RWPE1 (cell line): ENCODE results near the gene HLA-E.
"Not testable (repeated sequence)": the region's sequence is repeated elsewhere in the genome, so short reads cannot be mapped to it uniquely, and the experiment has no call there.

Source experiments
- CTCF ChIA-PET: fragments of 350-600 bp; sonication (Branson Sonifier 250); formaldehyde crosslinking; extraction: SDS; loops from one replicate; lab custom pipeline; 2021; lab: Yijun Ruan, JAX
- POLR2A ChIA-PET: fragments of 400-600 bp; formaldehyde crosslinking; extraction: SDS; loops from one replicate; lab custom pipeline; 2020; ENCODE audit warnings: antibody characterized with exemption; ENCODE audit not compliant: low non-redundant PET; lab: Yijun Ruan, JAX
- DNase-seq: peaks from one replicate; pipeline ENCODE4 v3.0.0; 2012; ENCODE audit warnings: low spot score
- H3K27ac ChIP-seq: fragments of 450-650 bp; 2 replicates; pipeline ENCODE4 v1.5.1; 2017
- TF ChIP-seq, protein P1 (sequence below): fragments of 450-650 bp; conservative IDR thresholded peaks from 2 replicates; pipeline ENCODE4 v1.5.1; 2017; ENCODE audit warnings: low read depth, mild to moderate bottlenecking

Gene HLA-E

DNA sequence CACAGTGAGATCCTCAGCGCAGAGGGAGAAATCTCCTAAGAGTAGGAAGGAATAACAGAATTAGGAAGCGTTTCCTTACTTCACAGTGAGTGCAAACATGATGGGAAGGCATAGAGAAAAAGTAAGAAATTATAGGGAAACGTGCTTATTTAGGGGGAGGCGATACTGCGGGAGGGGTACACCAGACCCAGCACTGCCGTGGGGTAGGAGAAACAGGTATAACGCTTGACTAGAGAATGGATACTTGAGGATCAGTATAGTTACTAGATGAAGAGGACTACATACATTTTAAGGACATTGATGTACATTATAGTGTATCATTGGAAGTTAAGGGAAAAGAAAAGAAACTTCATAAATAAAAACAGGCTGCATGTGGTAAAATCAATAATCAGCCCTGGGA is 26.8 kb upstream of the HLA-E start:
- no peak overlapping the region for H3K27ac ChIP-seq
- TF ChIP-seq, protein P1, sequence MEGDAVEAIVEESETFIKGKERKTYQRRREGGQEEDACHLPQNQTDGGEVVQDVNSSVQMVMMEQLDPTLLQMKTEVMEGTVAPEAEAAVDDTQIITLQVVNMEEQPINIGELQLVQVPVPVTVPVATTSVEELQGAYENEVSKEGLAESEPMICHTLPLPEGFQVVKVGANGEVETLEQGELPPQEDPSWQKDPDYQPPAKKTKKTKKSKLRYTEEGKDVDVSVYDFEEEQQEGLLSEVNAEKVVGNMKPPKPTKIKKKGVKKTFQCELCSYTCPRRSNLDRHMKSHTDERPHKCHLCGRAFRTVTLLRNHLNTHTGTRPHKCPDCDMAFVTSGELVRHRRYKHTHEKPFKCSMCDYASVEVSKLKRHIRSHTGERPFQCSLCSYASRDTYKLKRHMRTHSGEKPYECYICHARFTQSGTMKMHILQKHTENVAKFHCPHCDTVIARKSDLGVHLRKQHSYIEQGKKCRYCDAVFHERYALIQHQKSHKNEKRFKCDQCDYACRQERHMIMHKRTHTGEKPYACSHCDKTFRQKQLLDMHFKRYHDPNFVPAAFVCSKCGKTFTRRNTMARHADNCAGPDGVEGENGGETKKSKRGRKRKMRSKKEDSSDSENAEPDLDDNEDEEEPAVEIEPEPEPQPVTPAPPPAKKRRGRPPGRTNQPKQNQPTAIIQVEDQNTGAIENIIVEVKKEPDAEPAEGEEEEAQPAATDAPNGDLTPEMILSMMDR: no peak
- ChIA-PET CTCF (interaction anchor here (1.3 kb wide), 1 partner anchor 9 kb away, joined by 4 read pairs; no protein-coding TSS in a partner anchor), POLR2A (no interaction called here)
- DNase-seq: no peak

DNA sequence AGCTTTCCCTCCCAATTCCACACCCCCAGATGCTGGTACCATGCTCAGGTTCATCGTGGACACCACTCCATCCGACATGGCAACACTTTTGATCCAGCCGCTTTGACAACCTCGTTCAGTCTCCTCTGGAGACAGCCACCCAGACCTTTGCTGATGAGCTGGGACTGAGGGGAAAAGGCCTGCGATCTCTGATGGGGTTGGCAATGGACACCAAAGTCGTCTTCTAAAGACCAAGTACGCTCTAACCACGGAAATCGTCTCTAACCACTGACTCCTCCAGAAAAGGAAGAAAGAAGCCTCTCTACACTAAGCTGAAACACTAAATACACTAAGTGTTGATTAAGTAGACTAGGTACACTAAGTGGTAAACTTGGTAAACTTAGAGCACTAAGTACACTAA is 26.1 kb upstream of the HLA-E start:
- POLR2A ChIA-PET: no interaction called here
- no peak overlapping the region for H3K27ac ChIP-seq
- TF ChIP-seq, protein P1: no peak
- CTCF ChIA-PET: interaction anchor here (1.2 to 1.5 kb wide), 3 partner anchors 10 to 82 kb away, joined by 3 to 4 read pairs (median 4); no protein-coding TSS in a partner anchor
- no peak for DNase-seq

DNA sequence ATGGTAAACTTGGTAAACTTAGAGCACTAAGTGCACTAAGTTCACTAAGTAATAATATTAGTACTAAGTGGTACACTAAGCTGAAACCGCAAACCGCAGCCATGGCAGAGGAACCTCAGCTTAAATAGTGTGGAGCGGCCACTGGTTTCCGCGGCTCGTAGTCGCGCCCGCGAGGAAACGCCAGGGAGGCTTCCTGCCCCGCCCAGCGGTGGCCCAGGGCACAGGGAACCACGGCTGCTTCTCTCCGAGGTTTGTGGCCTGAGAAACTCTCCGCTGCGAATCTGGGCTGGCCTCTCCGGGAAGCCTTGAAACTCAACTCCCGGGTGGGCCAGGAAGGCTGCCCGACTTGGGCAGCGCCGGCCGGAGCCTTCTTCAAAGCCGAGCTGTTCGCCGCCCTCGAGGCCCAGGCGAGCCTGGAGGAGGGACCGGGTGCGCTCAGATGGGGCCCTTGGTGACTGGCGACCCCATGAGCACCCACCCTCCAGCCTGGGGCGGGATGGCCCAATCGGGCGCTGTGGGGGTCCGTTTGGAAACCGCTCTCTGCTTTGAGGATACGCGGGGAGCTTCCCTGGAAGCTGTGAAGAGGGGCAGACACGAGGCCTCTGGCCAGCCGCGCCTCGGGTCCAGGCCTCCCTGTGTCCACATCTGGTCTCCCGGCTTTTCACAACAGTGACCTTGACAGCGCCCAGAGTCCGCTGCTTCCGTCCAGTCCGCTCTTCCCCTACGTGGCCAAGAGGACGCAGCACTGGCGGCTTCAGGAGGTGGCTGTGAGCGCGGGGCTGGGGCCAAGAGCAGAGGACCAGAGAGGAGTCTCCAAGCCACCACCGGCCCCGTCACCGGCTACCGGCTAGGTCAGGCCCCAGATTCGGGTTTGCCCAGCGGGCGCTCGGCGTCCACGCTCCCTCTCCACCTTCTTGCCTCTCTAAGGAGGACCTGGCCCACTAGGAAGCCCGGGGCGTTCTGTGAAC is 25.4 kb upstream of the HLA-E start:
- no peak for DNase-seq
- TF ChIP-seq, protein P1: no peak
- POLR2A ChIA-PET: no interaction called here
- H3K27ac ChIP-seq: no peak overlapping the region
- CTCF ChIA-PET: interaction anchor here (0.6 to 1.8 kb wide), 5 partner anchors 10 to 81 kb away, joined by 3 to 9 read pairs (median 4); no protein-coding TSS in a partner anchor

DNA sequence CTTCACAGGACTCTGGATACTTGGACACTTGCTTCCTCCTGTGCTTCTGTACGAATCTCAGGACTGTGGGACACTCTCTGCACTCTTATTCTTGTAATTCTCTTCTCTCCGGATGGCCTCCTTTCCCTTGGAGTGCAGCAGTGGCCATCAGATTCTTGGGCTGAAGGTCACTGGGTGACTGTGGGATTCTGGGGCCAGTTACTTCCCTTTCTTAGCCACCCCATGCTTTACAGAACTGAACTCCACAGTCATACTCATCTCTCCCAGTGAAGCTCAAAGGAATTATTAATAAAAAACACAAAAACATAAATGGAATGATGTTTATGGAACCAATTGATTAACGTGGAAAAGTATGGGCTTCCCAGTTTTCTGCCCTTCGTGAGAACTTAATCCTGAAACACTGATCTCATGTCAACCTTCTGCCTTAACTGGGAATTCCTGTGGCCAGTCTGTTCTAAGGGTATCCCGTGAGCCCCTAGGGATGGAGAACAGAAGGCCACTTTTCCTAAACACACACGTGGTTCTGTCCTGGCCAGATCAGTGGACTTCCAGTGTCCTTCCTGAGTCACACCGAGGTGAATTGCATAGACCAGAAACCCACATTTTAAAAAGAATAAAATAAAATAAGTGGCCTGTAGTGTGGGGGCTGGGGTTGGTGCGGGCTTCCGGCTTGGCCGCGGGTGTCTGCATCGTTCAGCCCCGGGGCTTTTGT is 23.6 kb upstream of the HLA-E start:
- CTCF ChIA-PET: interaction anchor here (0.6 to 2.6 kb wide), 5 partner anchors 12 to 110 kb away, joined by 3 to 15 read pairs (median 8); no protein-coding TSS in a partner anchor
- H3K27ac ChIP-seq: no peak overlapping the region
- no peak for DNase-seq
- TF ChIP-seq, protein P1: no peak
- POLR2A ChIA-PET: no interaction called here

DNA sequence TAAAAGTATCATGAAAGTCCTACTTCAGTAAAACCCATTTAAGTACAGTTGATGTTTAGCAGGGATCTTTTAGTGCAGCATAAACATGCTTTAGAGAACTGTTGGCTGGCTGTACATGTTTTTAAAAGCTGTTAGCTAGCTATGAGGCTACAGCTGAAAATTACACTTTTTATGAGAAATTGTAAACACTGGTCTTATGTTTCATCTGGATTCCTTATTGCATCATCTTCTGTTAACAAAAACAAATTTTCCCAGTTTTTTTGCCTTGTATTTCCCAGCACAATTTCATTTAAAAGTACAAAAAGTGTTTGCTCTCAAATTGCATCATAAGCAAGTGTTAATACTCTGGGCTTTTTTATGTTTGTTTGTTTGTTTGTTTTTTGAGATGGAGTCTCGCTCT is 18.3 kb upstream of the HLA-E start:
- ChIA-PET CTCF (interaction anchor here (0.7 to 2.0 kb wide), 3 partner anchors 74 to 624 kb away, joined by 3 to 5 read pairs (median 4); no protein-coding TSS in a partner anchor), POLR2A (no interaction called here)
- no peak for DNase-seq
- no peak overlapping the region for H3K27ac ChIP-seq
- TF ChIP-seq, protein P1: no peak

DNA sequence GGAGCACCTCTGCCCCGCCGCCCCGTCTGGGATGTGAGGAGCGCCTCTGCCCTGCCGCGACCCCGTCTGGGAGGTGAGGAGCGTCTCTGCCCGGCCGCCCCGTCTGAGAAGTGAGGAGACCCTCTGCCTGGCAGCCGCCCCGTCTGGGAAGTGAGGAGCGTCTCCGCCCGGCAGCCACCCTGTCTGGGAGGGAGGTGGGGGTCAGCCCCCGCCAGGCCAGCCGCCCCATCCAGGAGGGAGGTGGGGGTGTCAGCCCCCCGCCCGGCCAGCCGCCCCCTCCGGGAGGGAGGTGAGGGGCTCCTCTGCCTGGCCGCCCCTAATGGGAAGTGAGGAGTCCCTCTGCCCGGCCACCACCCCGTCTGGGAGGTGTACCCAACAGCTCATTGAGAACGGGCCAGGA is 14.2 kb upstream of the HLA-E start:
- CTCF ChIA-PET, DNase-seq, POLR2A ChIA-PET, H3K27ac ChIP-seq: not testable (repeated sequence)
